Left lung (tissue), 10 donors: ENCODE data around the gene SECTM1. TPM values are rescaled to one million over a fixed set of nuclear protein-coding genes. Genes with fewer than 3 reads are reported as not detected.
"Not testable (repeated sequence)": the region's sequence is repeated elsewhere in the genome, so short reads cannot be mapped to it uniquely, and the experiment has no call there.

ENCODE experiments used
- ATAC-seq: fragments of 200-7000 bp; cut with Tn5 transposase; one replicate; pipeline ENCODE4 v1.9.1; 2020; ENCODE audit warnings: moderate library complexity
- DNase-seq, 4 donors: peaks; one replicate each; pipeline ENCODE4 v3.0.0-alpha.2; 2013 to 2020
- H3K27ac ChIP-seq, 2 donors: fragments of 200-600 bp; sonication (generic) in 1 of 2; one replicate each; pipeline versions ENCODE4 v1.5.0 to v1.8.0; 2020 to 2021
- H3K27me3 ChIP-seq, 2 donors: fragments of 200-600 bp; sonication (generic) in 1 of 2; one replicate each; pipeline versions ENCODE4 v1.5.0 to v1.8.0; 2020 to 2021
- H3K36me3 ChIP-seq, 2 donors: fragments of 200-600 bp; sonication (generic) in 1 of 2; one replicate each; pipeline versions ENCODE4 v1.5.0 to v1.8.0; 2020 to 2021
- H3K4me1 ChIP-seq, 2 donors: fragments of 200-600 bp; one replicate each; pipeline ENCODE4 v1.8.0; 2021
- H3K4me3 ChIP-seq, 2 donors: fragments of 200-600 bp; sonication (generic) in 1 of 2; one replicate each; pipeline versions ENCODE4 v1.5.0 to v1.8.0; 2020 to 2021; ENCODE audit warnings: mild to moderate bottlenecking in 1 of 2
- H3K9me3 ChIP-seq, 2 donors: fragments of 200-600 bp; sonication (generic) in 1 of 2; one replicate each; pipeline versions ENCODE4 v1.5.0 to v1.8.0; 2020 to 2021
- intact Hi-C, 2 donors: fragments of 100-400 bp; cut with DNase I; formaldehyde crosslinking; loops; one replicate each; pipeline versions ENCODE4 v1.11.2 to v1.14.2; 2022
- polyA plus RNA-seq, 6 donors: library from polyadenylated mRNA; unstranded; fragments of 120-200 nt; gene quantifications; one replicate each; pipeline ENCODE4 v1.2.1, GENCODE V29; 2013; ENCODE audit not compliant: insufficient read length in 6 of 6
- total RNA-seq, 2 donors: library from RNA; stranded (reverse); fragmentation: NEBNext Ultra II Directional; extraction: Animal tissue kit (Norgen Biotek cat#: 25700); gene quantifications; one replicate each; pipeline ENCODE4 v1.2.1, GENCODE V29; 2021
- TF ChIP-seq, protein P1 (sequence below), 2 donors: fragments of 200-600 bp; sonication (generic) in 1 of 2; IDR thresholded peaks; one replicate each; pipeline versions ENCODE4 v1.5.0 to v1.8.0; 2021; ENCODE audit warnings: antibody characterized with exemption in 2 of 2
- donor health status: DM: no; HTN: yes; CAD: no.
- donor health status: DM: no; HTN: no; CAD: no.

SECTM1 gene
- total and polyA plus RNA-seq, 8 donors: 1.9 to 36.8 (median 2.7) TPM

GRCh38 chr17:82374626-82375331 lies 41.2 kb upstream of the SECTM1 start:
- TF ChIP-seq, protein P1, sequence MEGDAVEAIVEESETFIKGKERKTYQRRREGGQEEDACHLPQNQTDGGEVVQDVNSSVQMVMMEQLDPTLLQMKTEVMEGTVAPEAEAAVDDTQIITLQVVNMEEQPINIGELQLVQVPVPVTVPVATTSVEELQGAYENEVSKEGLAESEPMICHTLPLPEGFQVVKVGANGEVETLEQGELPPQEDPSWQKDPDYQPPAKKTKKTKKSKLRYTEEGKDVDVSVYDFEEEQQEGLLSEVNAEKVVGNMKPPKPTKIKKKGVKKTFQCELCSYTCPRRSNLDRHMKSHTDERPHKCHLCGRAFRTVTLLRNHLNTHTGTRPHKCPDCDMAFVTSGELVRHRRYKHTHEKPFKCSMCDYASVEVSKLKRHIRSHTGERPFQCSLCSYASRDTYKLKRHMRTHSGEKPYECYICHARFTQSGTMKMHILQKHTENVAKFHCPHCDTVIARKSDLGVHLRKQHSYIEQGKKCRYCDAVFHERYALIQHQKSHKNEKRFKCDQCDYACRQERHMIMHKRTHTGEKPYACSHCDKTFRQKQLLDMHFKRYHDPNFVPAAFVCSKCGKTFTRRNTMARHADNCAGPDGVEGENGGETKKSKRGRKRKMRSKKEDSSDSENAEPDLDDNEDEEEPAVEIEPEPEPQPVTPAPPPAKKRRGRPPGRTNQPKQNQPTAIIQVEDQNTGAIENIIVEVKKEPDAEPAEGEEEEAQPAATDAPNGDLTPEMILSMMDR (IDR thresholded peaks at IDR 0.05): no peak
- no peaks in the 10 kb centered on the region for H3K36me3 ChIP-seq
- intact Hi-C loops: no loop called here
- no peaks in the 10 kb centered on the region for H3K9me3 ChIP-seq
- DNase-seq: peak in 1 of 4 donors; percentile 74
- H3K4me1 ChIP-seq: peaks cover 6 to 25% of the 10 kb centered on the region in 2 donors
- no peak for ATAC-seq
- H3K4me3 ChIP-seq: no peak overlapping the region
- peaks cover 65 to 93% of the 10 kb centered on the region in 2 donors for H3K27me3 ChIP-seq
- H3K27ac ChIP-seq: no peak overlapping the region

- DNase-seq (peak in 1 of 4 donors; percentile 65), ATAC-seq (no peak)
- Histone ChIP-seq H3K9me3 (no peaks in the 10 kb centered on the region), H3K27ac (no peak overlapping the region), H3K4me3 (no peak overlapping the region), H3K36me3 (no peaks in the 10 kb centered on the region), H3K27me3 (peaks cover 71 to 93% of the 10 kb centered on the region in 2 donors), H3K4me1 (peaks cover 6 to 25% of the 10 kb centered on the region in 2 donors)
- TF ChIP-seq, protein P1 (IDR thresholded peaks at IDR 0.05): no peak
- intact Hi-C loops: no loop called here
These were observed 40.4 kb upstream of the SECTM1 start for GRCh38 chr17:82373731-82374625.

DNA sequence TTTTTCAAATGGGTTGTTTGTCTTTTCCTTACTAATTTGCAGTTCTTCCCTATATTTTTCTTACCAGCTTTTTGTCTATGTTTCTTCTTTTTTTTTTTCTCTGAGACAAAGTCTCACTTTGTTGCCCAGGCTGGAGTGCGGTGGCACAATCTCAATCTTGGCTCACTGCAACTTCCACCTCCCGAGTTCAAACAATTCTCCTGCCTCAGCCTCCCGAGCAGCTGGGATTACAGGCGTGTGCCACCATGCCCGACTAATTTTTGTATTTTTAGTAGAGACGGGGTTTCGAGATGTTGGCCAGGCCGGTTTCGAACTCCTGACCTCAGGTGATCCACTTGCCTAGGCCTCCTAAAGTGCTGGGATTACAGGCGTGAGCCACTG lies 39.5 kb upstream of the SECTM1 start:
- H3K27ac ChIP-seq, intact Hi-C loops, H3K4me3 ChIP-seq, H3K36me3 ChIP-seq, ATAC-seq, H3K9me3 ChIP-seq: not testable (repeated sequence)
- peaks cover 6 to 25% of the 10 kb centered on the region in 2 donors for H3K4me1 ChIP-seq
- peaks cover 65 to 93% of the 10 kb centered on the region in 2 donors for H3K27me3 ChIP-seq
- peak in 1 of 4 donors; percentile 13 for DNase-seq

GRCh38 chr17:82372249-82373071 lies 38.9 kb upstream of the SECTM1 start:
- TF ChIP-seq, protein P1 (IDR thresholded peaks at IDR 0.05): no peak
- Histone ChIP-seq H3K36me3 (no peaks in the 10 kb centered on the region), H3K4me3 (no peak overlapping the region), H3K27me3 (peaks cover 65 to 93% of the 10 kb centered on the region in 2 donors), H3K4me1 (peaks cover 6 to 25% of the 10 kb centered on the region in 2 donors), H3K27ac (no peak overlapping the region), H3K9me3 (no peaks in the 10 kb centered on the region)
- ATAC-seq (no peak), DNase-seq (peak in 1 of 4 donors; percentile 46)
- intact Hi-C loops: no loop called here
